WI38 (cell line): ENCODE measurements around the gene APBB1.
A peak's percentile ranks its signal among the peaks of the same experiment; 100 is the strongest.

ENCODE experiments used
- H3K4me3 ChIP-seq: 2 replicates; pipeline ENCODE4 v1.5.1; 2011; ENCODE audit warnings: low read depth, mild to moderate bottlenecking, control low read depth, low read length
- TF ChIP-seq, protein P1 (sequence below): IDR thresholded peaks from 2 replicates; pipeline ENCODE4 v1.5.1; 2012; ENCODE audit warnings: low read depth, mild to moderate bottlenecking, control low read depth, low read length

Gene APBB1

DNA sequence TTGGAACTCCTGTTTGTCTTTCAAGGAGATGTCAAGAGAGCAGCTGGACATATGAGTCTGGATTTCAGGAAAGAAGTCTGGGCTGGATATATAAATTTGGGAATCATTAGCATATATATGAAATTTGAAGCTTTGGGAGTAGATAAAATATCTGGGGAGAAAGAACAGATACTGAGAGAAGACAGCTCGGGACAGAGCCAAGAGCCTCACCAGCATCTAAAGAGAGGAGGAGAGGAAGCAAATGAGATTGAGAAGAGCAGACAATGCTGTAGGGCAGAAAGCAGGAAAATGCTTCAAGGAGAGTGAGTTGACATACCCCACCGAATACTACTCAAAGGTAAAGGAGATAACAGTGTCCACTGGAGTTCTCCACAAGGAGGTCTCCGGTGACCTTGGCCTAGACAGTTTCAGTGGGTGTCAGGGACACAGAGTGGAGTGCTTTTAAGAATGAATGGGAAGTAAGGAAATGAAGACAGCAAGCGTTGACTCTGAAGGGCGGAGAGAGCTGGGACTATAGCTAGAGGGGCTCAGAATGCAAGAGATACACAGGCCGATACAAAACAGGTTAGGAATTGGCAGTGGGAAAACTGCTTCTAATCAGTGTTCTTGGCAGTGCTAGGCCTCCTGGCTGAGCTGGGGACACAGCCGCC is 862 bp downstream of the APBB1 start:
- TF ChIP-seq, protein P1, sequence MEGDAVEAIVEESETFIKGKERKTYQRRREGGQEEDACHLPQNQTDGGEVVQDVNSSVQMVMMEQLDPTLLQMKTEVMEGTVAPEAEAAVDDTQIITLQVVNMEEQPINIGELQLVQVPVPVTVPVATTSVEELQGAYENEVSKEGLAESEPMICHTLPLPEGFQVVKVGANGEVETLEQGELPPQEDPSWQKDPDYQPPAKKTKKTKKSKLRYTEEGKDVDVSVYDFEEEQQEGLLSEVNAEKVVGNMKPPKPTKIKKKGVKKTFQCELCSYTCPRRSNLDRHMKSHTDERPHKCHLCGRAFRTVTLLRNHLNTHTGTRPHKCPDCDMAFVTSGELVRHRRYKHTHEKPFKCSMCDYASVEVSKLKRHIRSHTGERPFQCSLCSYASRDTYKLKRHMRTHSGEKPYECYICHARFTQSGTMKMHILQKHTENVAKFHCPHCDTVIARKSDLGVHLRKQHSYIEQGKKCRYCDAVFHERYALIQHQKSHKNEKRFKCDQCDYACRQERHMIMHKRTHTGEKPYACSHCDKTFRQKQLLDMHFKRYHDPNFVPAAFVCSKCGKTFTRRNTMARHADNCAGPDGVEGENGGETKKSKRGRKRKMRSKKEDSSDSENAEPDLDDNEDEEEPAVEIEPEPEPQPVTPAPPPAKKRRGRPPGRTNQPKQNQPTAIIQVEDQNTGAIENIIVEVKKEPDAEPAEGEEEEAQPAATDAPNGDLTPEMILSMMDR = no peak
- H3K4me3 ChIP-seq = peak overlapping the region; percentile 73

DNA sequence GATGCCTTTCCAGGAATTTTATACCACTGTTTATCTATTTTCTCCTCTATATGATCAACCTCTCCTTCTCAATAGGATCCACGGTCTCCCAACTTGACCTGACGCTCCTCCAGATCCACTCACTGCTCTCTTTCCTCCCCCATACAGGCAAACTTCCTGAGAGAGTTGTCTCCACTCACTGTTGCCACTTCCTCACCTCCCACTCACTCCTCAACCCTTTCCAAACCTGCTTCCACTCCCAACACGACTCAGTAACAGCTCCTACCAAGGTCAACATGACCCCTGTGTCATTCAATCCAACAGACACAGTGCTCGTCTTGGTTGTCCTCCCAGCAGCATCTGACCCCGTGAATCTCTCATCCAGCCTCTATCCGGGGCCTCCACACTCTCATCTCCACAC is 3.1 kb downstream of the APBB1 start:
- H3K4me3 ChIP-seq = no peak overlapping the region
- TF ChIP-seq, protein P1 = no peak

DNA sequence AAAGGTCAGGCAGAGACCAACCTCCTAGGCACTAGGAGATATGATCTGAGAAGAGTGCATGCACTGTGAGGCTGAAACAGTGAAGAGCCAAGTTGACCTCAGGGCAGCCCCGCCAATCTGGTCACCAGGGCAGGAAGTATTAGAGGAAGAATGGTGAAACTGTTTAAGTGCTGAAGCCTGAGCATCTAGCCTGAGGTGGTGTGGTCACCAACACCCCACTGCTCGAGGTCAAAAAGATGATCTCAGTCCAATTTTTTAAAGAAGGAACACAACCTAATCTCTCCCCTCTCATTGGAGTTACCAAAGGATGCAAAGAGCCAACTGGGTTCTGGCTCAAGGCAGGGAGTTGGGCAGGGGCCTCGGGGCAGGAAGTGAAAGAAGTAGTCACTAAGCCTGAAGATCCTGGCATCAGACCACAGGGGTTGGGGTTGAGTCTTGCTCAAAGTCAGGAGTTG is 4.0 kb downstream of the APBB1 start:
- TF ChIP-seq, protein P1 = no peak
- no peak overlapping the region for H3K4me3 ChIP-seq

DNA sequence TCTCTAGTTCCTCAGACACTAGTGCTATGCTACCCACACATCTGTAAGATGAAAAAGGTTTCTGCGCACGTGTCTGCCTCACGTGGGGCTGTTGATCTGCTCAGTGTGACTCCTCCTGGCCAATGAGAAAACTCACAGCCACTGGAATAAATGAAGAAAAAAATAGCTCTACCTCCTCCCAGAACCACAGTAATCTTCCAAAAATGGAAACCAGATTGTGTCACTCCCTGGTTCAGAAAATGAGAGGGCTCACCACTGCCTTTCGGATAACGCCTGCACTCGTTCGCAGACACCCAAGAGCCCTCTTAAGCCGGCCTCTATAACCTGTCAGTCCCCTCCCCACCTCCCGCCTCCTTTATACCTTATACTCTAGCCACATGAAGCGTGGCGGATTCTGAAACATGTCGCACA is 5.1 kb downstream of the APBB1 start:
- H3K4me3 ChIP-seq = no peak overlapping the region

DNA sequence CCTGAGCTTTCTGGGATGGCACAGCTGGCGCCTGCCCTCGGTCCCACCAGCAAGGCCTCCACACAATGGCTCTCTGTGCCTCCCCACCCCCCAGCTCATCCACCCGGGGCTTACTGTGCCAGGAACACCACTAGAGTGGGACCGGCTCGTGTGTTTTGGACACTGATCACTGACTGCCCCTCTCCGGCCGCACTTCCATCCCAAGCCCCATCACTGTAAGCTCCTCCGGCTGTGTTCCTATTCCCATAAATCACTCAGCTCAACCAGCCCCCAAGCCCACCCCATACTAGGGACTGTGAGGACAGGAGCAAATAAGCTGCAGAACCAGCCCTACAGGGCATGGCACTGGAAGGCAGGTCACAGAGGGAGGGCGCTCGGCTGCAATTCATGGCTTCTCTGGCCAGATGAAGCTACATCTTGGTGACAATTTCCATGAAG is 7.3 kb downstream of the APBB1 start:
- TF ChIP-seq, protein P1 = no peak
- H3K4me3 ChIP-seq = no peak overlapping the region

More for the DNA sequence above, 5.1 kb downstream of the APBB1 start:
- TF ChIP-seq, protein P1 = no peak

DNA sequence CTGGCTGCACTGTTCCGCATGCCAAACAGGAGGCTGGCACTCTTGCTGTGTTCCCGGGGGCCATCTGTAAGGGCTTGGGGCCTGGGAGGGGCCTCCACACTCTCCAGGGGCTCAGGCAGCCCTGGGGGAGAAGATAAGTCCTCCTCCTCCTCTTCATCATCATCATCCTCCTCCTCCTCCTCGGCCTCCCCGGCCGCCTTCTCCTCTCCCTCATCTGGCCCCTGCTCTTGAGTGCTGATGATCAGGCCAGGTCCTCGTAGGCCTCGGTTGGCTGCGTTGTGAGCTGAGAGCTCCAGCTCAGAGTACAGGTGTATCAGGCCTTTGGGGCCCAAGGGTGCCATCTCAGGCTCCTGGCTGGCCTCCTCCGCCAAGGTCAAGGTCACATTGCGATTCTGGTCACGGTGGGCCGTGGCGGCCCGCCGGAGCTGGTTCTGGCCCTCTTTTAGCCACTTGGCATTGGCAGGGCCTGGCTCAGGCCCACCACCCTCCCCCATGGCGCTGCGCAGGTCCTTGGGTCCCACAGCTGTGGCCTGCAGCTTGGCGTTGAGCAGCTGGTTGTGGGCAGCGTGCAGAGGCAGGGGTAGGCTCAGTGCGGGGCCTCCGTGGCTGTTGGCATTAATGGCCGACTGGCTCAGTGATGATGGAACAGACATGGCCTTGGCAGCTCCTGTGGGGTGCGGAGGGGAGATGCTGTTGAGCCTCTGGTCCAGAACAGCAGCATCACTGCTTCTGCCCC is 8.0 kb downstream of the APBB1 start:
- TF ChIP-seq, protein P1 = no peak
- no peak overlapping the region for H3K4me3 ChIP-seq

DNA sequence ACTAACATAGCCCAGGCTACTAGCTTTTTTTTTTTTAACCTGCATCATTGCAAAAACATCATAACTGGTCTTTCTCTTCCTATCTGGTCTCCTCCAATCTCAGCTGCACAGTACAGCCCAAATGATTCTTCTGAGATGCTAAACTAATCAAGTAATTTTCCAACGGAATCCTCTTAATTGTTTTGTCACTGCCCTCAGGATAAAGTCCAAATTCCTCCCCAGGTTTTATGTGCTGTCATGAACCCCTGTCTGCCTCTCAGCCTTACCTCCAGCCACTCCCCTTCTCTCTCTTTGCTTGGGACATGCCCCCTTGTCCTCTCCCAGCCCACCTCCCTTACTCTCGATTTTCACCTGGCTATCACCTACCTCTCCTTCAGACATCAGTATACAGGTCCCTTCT is 12.5 kb downstream of the APBB1 start:
- H3K4me3 ChIP-seq = no peak overlapping the region
- TF ChIP-seq, protein P1 = no peak
